H9 (cell line): ENCODE measurements around the gene SLC7A5. TPM values are rescaled to one million over a fixed set of nuclear protein-coding genes. Genes with fewer than 3 reads are reported as not detected.

ENCODE experiments used
- DNase-seq: peaks from one replicate; pipeline ENCODE4 v3.0.0-alpha.2; 2017
- H2AFZ ChIP-seq: one replicate; pipeline ENCODE4 v1.6.1; 2013; ENCODE audit warnings: mild to moderate bottlenecking, low read length, control low read depth, moderate library complexity
- H2AK5ac ChIP-seq: 2 replicates; pipeline ENCODE4 v1.6.1; 2013; ENCODE audit warnings: low read length, control low read depth, mixed read lengths; ENCODE audit not compliant: insufficient read length
- H2BK120ac ChIP-seq: one replicate; pipeline ENCODE4 v1.6.1; 2013; ENCODE audit warnings: low read depth, mild to moderate bottlenecking, low read length, control low read depth, inconsistent platforms; ENCODE audit not compliant: poor library complexity, severe bottlenecking
- H2BK12ac ChIP-seq: 2 replicates; pipeline ENCODE4 v1.6.1; 2013; ENCODE audit warnings: low read length, control low read depth, mixed read lengths, low read depth; ENCODE audit not compliant: insufficient read length
- H2BK15ac ChIP-seq: 2 replicates; pipeline ENCODE4 v1.6.1; 2013; ENCODE audit warnings: low read depth, low read length, control low read depth
- H2BK20ac ChIP-seq: one replicate; pipeline ENCODE4 v1.6.1; 2013; ENCODE audit warnings: low read depth, mild to moderate bottlenecking, low read length, control low read depth, inconsistent platforms; ENCODE audit not compliant: poor library complexity, severe bottlenecking
- H2BK5ac ChIP-seq: 2 replicates; pipeline ENCODE4 v1.6.1; 2013; ENCODE audit warnings: low read length, control low read depth, mixed read lengths; ENCODE audit not compliant: insufficient read length
- H3K14ac ChIP-seq: 2 replicates; pipeline ENCODE4 v1.6.1; 2013; ENCODE audit warnings: low read length, control low read depth; ENCODE audit not compliant: insufficient read depth
- H3K18ac ChIP-seq: 2 replicates; pipeline ENCODE4 v1.6.1; 2013; ENCODE audit warnings: low read depth, mild to moderate bottlenecking, mixed read lengths, low read length, control low read depth; ENCODE audit not compliant: insufficient read length
- H3K23ac ChIP-seq: 2 replicates; pipeline ENCODE4 v1.6.1; 2013; ENCODE audit warnings: low read length, control low read depth, mixed read lengths, low read depth; ENCODE audit not compliant: insufficient read length
- H3K23me2 ChIP-seq: 2 replicates; pipeline ENCODE4 v1.6.1; 2013; ENCODE audit warnings: low read depth, mild to moderate bottlenecking, mixed read lengths, low read length, control low read depth; ENCODE audit not compliant: insufficient read length, poor library complexity, severe bottlenecking
- H3K27ac ChIP-seq: 2 replicates; pipeline ENCODE4 v1.5.1; 2013; ENCODE audit warnings: low read length, control low read depth, mixed read lengths, low read depth; ENCODE audit not compliant: insufficient read length
- H3K27me3 ChIP-seq: 2 replicates; pipeline ENCODE4 v1.6.1; 2013; ENCODE audit warnings: low read length, control low read depth, inconsistent platforms; ENCODE audit not compliant: insufficient read depth
- H3K4ac ChIP-seq: 2 replicates; pipeline ENCODE4 v1.6.1; 2013; ENCODE audit warnings: low read depth, mild to moderate bottlenecking, control low read depth, inconsistent platforms, low read length, moderate library complexity
- H3K4me1 ChIP-seq: 2 replicates; pipeline ENCODE4 v1.6.1; 2013; ENCODE audit warnings: low read length, control low read depth, inconsistent platforms; ENCODE audit not compliant: insufficient read depth
- H3K4me2 ChIP-seq: 2 replicates; pipeline ENCODE4 v1.6.1; 2013; ENCODE audit warnings: low read length, control low read depth, mixed read lengths; ENCODE audit not compliant: insufficient read length, insufficient read depth
- H3K56ac ChIP-seq: 2 replicates; pipeline ENCODE4 v1.6.1; 2013; ENCODE audit warnings: low read depth, mild to moderate bottlenecking, mixed read lengths, low read length, control low read depth; ENCODE audit not compliant: insufficient read length
- H3K79me1 ChIP-seq: 2 replicates; pipeline ENCODE4 v1.6.1; 2013; ENCODE audit warnings: low read depth, mild to moderate bottlenecking, moderate library complexity, low read length, control low read depth, inconsistent platforms; ENCODE audit not compliant: insufficient read depth, poor library complexity, severe bottlenecking
- H3K79me2 ChIP-seq: 2 replicates; pipeline ENCODE4 v1.6.1; 2013; ENCODE audit warnings: low read length, control low read depth, inconsistent platforms; ENCODE audit not compliant: insufficient read depth
- H3K9ac ChIP-seq: 2 replicates; pipeline ENCODE4 v1.6.1; 2013; ENCODE audit warnings: low read length, control low read depth, mixed read lengths; ENCODE audit not compliant: insufficient read length; ENCODE audit errors: extremely low read depth
- H3K9me3 ChIP-seq: one replicate; pipeline ENCODE4 v1.6.1; 2013; ENCODE audit warnings: low read depth, low read length, inconsistent platforms; ENCODE audit not compliant: control insufficient read depth
- H3T11ph ChIP-seq: one replicate; pipeline ENCODE4 v1.6.1; 2013; ENCODE audit warnings: mild to moderate bottlenecking, low read length, control low read depth, inconsistent platforms
- H4K20me1 ChIP-seq: one replicate; pipeline ENCODE4 v1.6.1; 2013; ENCODE audit not compliant: control insufficient read depth, insufficient read length, insufficient read depth
- H4K5ac ChIP-seq: 2 replicates; pipeline ENCODE4 v1.6.1; 2013; ENCODE audit warnings: low read depth, mild to moderate bottlenecking, mixed read lengths, low read length, control low read depth; ENCODE audit not compliant: insufficient read length
- H4K8ac ChIP-seq: replicated peaks from 2 replicates; pipeline ENCODE4 v1.6.1; 2013; ENCODE audit warnings: low read length, control low read depth, mixed read lengths, low read depth; ENCODE audit not compliant: insufficient read length
- H4K91ac ChIP-seq: 2 replicates; pipeline ENCODE4 v1.6.1; 2013; ENCODE audit warnings: low read depth, mild to moderate bottlenecking, moderate library complexity, mixed read lengths, low read length, control low read depth; ENCODE audit not compliant: insufficient read length
- H3K27ac Mint-ChIP-seq, 3 experiments: 2 replicates in 2 of 3; 3 replicates in 1 of 3; pipeline ENCODE4 v1.8.0; 2020 to 2021; ENCODE audit warnings: mixed read lengths in 3 of 3, mild to moderate bottlenecking in 1 of 3, moderate library complexity in 1 of 3
- H3K27me3 Mint-ChIP-seq: 2 replicates; pipeline ENCODE4 v1.8.0; 2021; ENCODE audit warnings: low read depth, mild to moderate bottlenecking, moderate library complexity, mixed read lengths
- H3K36me3 Mint-ChIP-seq, 3 experiments: 2 replicates in 2 of 3; 3 replicates in 1 of 3; pipeline ENCODE4 v1.8.0; 2020 to 2021; ENCODE audit warnings: low read depth in 3 of 3, mixed read lengths in 3 of 3; ENCODE audit not compliant: insufficient read depth in 1 of 3
- H3K4me1 Mint-ChIP-seq, 2 experiments: 2 replicates each; pipeline ENCODE4 v1.8.0; 2020; ENCODE audit warnings: mixed read lengths in 2 of 2
- H3K4me3 Mint-ChIP-seq, 2 experiments: 2 replicates in 1 of 2; 3 replicates in 1 of 2; pipeline ENCODE4 v1.8.0; 2020 to 2021; ENCODE audit warnings: mild to moderate bottlenecking in 2 of 2, mixed read lengths in 2 of 2, moderate library complexity in 1 of 2
- H3K9me3 Mint-ChIP-seq, 2 experiments: 2 replicates in 1 of 2; 3 replicates in 1 of 2; pipeline ENCODE4 v1.8.0; 2020; ENCODE audit warnings: mild to moderate bottlenecking in 2 of 2, mixed read lengths in 2 of 2, moderate library complexity in 1 of 2
- CTCF ChIP-seq: fragments of 200-600 bp; sonication (generic); conservative IDR thresholded peaks from 3 replicates; pipeline ENCODE4 v1.8.0; 2021; ENCODE audit warnings: antibody characterized with exemption, mild to moderate bottlenecking
- WGBS: extraction: QIAGEN DNeasy Blood & Tissue Kit; methylation state at CpG from one replicate; pipeline ENCODE4 v1.1.7; 2013; ENCODE audit warnings: missing lambda C conversion rate, low lambda C conversion rate, mixed read lengths; ENCODE audit not compliant: insufficient read length; ENCODE audit errors: extremely low coverage; 5-methylcytosine and 5-hydroxymethylcytosine counted together
- total RNA-seq: library from RNA; stranded (reverse); gene quantifications from 2 replicates; pipeline ENCODE4 v1.2.1, GENCODE V29; 2021

SLC7A5 gene
- total RNA-seq, 1 experiment from 2014 or later: 217 TPM

DNA sequence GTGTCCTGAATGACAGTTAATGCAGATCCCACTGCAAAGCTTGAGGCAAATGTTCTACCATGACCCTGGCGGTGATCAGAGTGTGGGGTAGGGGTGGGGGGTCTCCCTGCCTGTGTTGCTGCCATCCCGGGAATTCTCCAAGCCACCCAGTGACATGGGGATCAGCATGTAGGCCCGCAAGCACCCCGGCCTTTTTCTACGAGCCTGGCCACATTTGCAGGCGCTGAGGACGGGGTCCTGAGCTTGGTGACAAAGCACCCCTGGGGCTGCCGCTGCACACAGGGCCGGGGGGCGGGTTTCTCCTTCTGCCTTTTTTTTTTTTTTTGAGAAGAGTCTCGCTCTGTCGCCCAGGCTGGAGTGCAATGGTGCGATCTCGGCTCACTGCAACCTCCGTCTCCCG lies 35.8 kb downstream of the SLC7A5 start:
- no peaks in the 10 kb centered on the region for H3K27me3 ChIP-seq
- no peak overlapping the region for H3K27ac Mint-ChIP-seq
- no peak overlapping the region for H2BK120ac ChIP-seq
- no peaks in the 10 kb centered on the region for H3K79me2 ChIP-seq
- no peak overlapping the region for H3K27ac ChIP-seq
- no peak overlapping the region for H3K14ac ChIP-seq
- no peak overlapping the region for H2AK5ac ChIP-seq
- H3K9me3 Mint-ChIP-seq: no peaks in the 10 kb centered on the region
- H3K4me2 ChIP-seq: no peak overlapping the region
- H2BK12ac ChIP-seq: no peak overlapping the region
- peaks cover 21 to 30% of the 10 kb centered on the region in 2 experiments for H3K4me1 Mint-ChIP-seq
- H3K27me3 Mint-ChIP-seq: no peaks in the 10 kb centered on the region; the same call in 1 of the 2 replicates
- H2AFZ ChIP-seq: no peak overlapping the region
- no peak overlapping the region for H2BK20ac ChIP-seq
- WGBS: no CpG with 5 or more reads among the region's 16 CpGs
- H2BK5ac ChIP-seq: no peak overlapping the region
- H3K56ac ChIP-seq: no peak overlapping the region
- H3K4me1 ChIP-seq: peaks cover 2% of the 10 kb centered on the region; the same call in 1 of the 2 replicates
- no peak overlapping the region for H4K8ac ChIP-seq
- TF ChIP-seq CTCF: no peak
- H3K9me3 ChIP-seq: no peaks in the 10 kb centered on the region
- H4K5ac ChIP-seq: no peak overlapping the region
- H3K79me1 ChIP-seq: no peaks in the 10 kb centered on the region
- H3K36me3 Mint-ChIP-seq: peaks cover 17 to 70% (median 59%) of the 10 kb centered on the region in 3 experiments
- DNase-seq: no peak
- no peak overlapping the region for H2BK15ac ChIP-seq
- no peaks in the 10 kb centered on the region for H3K23me2 ChIP-seq
- H3K18ac ChIP-seq: no peak overlapping the region
- no peak overlapping the region for H3K4me3 Mint-ChIP-seq
- no peak overlapping the region for H3K4ac ChIP-seq
- no peak overlapping the region for H3K9ac ChIP-seq
- no peak overlapping the region for H3K23ac ChIP-seq
- H4K20me1 ChIP-seq: no peaks in the 10 kb centered on the region
- no peak overlapping the region for H4K91ac ChIP-seq
- no peak overlapping the region for H3T11ph ChIP-seq
